Endodermal cell (in vitro differentiated cells): Measurements from ENCODE around the gene ADIG. TPM values are rescaled to one million over a fixed set of nuclear protein-coding genes. Genes with fewer than 3 reads are reported as not detected.

Source experiments
- DNase-seq: peaks from one replicate; pipeline ENCODE4 v3.0.0-alpha.2; 2017
- H3K27ac ChIP-seq: 2 replicates; pipeline ENCODE4 v1.5.1; 2013; ENCODE audit warnings: mild to moderate bottlenecking, low read depth, low read length, moderate library complexity
- H3K27me3 ChIP-seq: 2 replicates; pipeline ENCODE4 v1.6.1; 2013; ENCODE audit warnings: mild to moderate bottlenecking, low read length, moderate library complexity; ENCODE audit not compliant: insufficient read depth, control insufficient read depth, poor library complexity, severe bottlenecking
- H3K36me3 ChIP-seq: 2 replicates; pipeline ENCODE4 v1.7.0; 2013; ENCODE audit warnings: mild to moderate bottlenecking, low read length, moderate library complexity; ENCODE audit not compliant: control insufficient read depth, insufficient read depth
- H3K4me1 ChIP-seq: one replicate; pipeline ENCODE4 v1.7.0; 2013; ENCODE audit warnings: low read length; ENCODE audit not compliant: control insufficient read depth, insufficient read depth
- H3K4me3 ChIP-seq: 2 replicates; pipeline ENCODE4 v1.5.1; 2013; ENCODE audit warnings: mild to moderate bottlenecking, low read length, moderate library complexity
- H3K9ac ChIP-seq: 2 replicates; pipeline ENCODE4 v1.6.1; 2013; ENCODE audit warnings: mild to moderate bottlenecking, low read length, moderate library complexity; ENCODE audit not compliant: poor library complexity, severe bottlenecking; ENCODE audit errors: extremely low read depth
- H3K9me3 ChIP-seq: 2 replicates; pipeline ENCODE4 v1.6.1; 2013; ENCODE audit warnings: mild to moderate bottlenecking, low read length, moderate library complexity; ENCODE audit not compliant: control insufficient read depth
- H3K27ac Mint-ChIP-seq: 2 replicates; pipeline ENCODE4 v1.8.0; 2020; ENCODE audit warnings: mixed read lengths
- H3K27me3 Mint-ChIP-seq: 2 replicates; pipeline ENCODE4 v1.8.0; 2021; ENCODE audit warnings: mild to moderate bottlenecking, mixed read lengths; ENCODE audit not compliant: insufficient read depth
- H3K36me3 Mint-ChIP-seq: 2 replicates; pipeline ENCODE4 v1.8.0; 2020; ENCODE audit warnings: low read depth, mixed read lengths
- H3K4me1 Mint-ChIP-seq: 2 replicates; pipeline ENCODE4 v1.8.0; 2020; ENCODE audit warnings: mixed read lengths
- H3K4me3 Mint-ChIP-seq: 2 replicates; pipeline ENCODE4 v1.8.0; 2020; ENCODE audit warnings: mild to moderate bottlenecking, moderate library complexity, mixed read lengths
- H3K9me3 Mint-ChIP-seq: 2 replicates; pipeline ENCODE4 v1.8.0; 2020; ENCODE audit warnings: mild to moderate bottlenecking, mixed read lengths
- WGBS, 2 experiments: methylation state at CpG; one replicate each; pipeline versions ENCODE4 v1.1.5 to v1.1.7; 2013; ENCODE audit warnings: missing lambda C conversion rate in 2 of 2, mixed read lengths in 1 of 2; ENCODE audit not compliant: insufficient coverage in 1 of 2, insufficient read length in 1 of 2; 5-methylcytosine and 5-hydroxymethylcytosine counted together
- total RNA-seq, 2 donors: library from RNA; stranded (reverse); fragmentation: NEBNext Ultra II Directional in 1 of 2; extraction: Animal tissue kit (Norgen Biotek cat#: 25700) in 1 of 2; gene quantifications; 2 replicates in 1 of 2; 3 replicates in 1 of 2; pipeline ENCODE4 v1.2.1, GENCODE V29; 2021
- TF ChIP-seq, protein P1 (sequence below): fragments of 200-600 bp; sonication (generic); conservative IDR thresholded peaks from 2 replicates; pipeline ENCODE4 v1.5.0; 2021; ENCODE audit warnings: antibody characterized with exemption, mild to moderate bottlenecking

The ADIG gene
- total RNA-seq, 2 donors from 2014 or later: not detected

DNA sequence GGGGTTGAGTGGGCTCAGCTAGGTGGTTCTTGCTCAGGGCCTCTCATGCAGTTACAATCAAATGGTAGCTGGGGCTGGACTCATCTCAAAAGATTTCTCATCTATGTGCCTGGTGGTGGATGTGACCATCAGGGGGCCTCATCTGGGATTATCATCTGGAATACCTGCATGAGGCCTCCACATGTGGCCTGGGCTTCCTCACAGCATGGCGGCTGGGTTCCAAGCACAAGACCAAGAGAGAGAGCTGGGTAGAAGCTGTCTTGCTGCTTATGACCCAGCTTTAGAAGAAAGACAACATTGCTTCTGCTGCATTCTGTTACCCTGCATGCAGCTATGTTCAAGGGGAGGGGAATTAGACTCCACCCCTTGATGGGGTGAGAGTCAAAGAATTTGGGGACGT is 43.1 kb downstream of the ADIG start:
- no peaks in the 10 kb centered on the region for H3K27me3 Mint-ChIP-seq
- H3K27ac Mint-ChIP-seq: no peak overlapping the region
- no peak for DNase-seq
- no peaks in the 10 kb centered on the region for H3K27me3 ChIP-seq
- peaks cover 6% of the 10 kb centered on the region for H3K9me3 ChIP-seq
- H3K4me1 Mint-ChIP-seq: peaks cover 19% of the 10 kb centered on the region
- no peak overlapping the region for H3K4me3 ChIP-seq
- H3K4me1 ChIP-seq: no peaks in the 10 kb centered on the region
- no peak overlapping the region for H3K9ac ChIP-seq
- H3K36me3 Mint-ChIP-seq: peaks cover 46% of the 10 kb centered on the region
- TF ChIP-seq, protein P1, sequence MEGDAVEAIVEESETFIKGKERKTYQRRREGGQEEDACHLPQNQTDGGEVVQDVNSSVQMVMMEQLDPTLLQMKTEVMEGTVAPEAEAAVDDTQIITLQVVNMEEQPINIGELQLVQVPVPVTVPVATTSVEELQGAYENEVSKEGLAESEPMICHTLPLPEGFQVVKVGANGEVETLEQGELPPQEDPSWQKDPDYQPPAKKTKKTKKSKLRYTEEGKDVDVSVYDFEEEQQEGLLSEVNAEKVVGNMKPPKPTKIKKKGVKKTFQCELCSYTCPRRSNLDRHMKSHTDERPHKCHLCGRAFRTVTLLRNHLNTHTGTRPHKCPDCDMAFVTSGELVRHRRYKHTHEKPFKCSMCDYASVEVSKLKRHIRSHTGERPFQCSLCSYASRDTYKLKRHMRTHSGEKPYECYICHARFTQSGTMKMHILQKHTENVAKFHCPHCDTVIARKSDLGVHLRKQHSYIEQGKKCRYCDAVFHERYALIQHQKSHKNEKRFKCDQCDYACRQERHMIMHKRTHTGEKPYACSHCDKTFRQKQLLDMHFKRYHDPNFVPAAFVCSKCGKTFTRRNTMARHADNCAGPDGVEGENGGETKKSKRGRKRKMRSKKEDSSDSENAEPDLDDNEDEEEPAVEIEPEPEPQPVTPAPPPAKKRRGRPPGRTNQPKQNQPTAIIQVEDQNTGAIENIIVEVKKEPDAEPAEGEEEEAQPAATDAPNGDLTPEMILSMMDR: no peak
- peaks cover 38% of the 10 kb centered on the region for H3K36me3 ChIP-seq
- 87 to 100% methylated on average over 2 of the region's 2 CpGs for WGBS, 2 experiments
- no peak overlapping the region for H3K27ac ChIP-seq
- H3K9me3 Mint-ChIP-seq: no peaks in the 10 kb centered on the region
- no peak overlapping the region for H3K4me3 Mint-ChIP-seq

DNA sequence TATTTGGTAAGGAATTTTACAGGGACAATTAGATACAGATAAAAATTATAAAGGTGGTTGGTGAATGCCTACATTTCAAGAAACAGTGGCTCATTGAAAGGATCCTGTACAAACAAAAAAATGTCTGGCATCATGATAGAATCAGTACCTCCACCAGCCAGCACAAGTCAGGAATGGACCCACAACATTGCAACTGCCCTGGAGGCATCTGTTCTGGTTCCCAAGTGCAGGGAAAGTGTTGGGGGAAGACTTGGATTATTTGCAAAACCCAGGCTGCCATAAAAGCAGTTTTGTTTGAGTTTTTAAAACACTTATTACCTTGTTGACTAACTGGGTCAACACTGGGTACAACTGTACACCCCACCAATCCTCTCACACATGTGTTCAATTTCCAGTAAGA is 44.9 kb downstream of the ADIG start:
- no peak overlapping the region for H3K27ac Mint-ChIP-seq
- Histone ChIP-seq H3K36me3 (peaks cover 38% of the 10 kb centered on the region), H3K27ac (no peak overlapping the region), H3K9ac (no peak overlapping the region), H3K27me3 (no peaks in the 10 kb centered on the region), H3K9me3 (peaks cover 6% of the 10 kb centered on the region), H3K4me1 (no peaks in the 10 kb centered on the region), H3K4me3 (no peak overlapping the region)
- peaks cover 17% of the 10 kb centered on the region for H3K4me1 Mint-ChIP-seq
- no peaks in the 10 kb centered on the region for H3K9me3 Mint-ChIP-seq
- no peak overlapping the region for H3K4me3 Mint-ChIP-seq
- peaks cover 55% of the 10 kb centered on the region for H3K36me3 Mint-ChIP-seq
- TF ChIP-seq, protein P1: no peak
- H3K27me3 Mint-ChIP-seq: no peaks in the 10 kb centered on the region
- no peak for DNase-seq

DNA sequence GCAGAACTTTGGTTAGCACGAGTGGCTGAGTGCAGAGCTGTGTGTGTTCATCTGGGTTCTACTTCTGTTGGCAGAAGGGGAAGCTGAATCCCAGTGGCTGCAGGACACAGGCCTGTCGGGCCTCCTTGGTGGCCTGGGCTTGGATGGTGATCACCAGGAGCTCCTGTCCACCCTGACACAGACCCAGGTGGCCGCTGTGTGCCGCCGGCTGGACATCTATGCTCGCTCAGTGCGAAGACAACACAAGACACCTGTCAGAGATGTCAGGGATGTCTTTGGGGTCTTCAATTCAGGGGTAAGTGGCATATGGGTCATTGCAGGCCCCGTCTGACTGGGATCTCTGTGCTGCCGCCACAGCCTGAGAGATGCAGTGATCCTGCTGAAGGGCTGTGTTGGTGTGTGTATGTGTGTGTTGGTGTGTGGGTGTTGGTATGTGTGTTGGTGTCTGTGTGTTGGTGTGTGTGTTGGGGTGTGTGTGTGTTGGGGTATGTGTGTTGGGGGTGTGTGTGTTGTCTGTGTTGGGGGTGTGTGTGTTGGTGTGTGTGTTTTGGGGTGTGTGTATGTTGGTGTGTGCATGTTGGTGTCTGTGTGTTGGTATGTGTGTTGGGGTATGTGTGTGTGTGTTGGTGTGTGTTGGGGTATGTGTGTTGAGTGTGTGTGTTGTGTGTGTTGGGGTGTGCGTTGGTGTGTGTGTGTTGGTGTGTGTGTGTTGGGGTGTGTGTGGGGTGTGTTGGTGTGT is 46.1 kb downstream of the ADIG start:
- Histone ChIP-seq H3K36me3 (peaks cover 38% of the 10 kb centered on the region), H3K9me3 (peaks cover 6% of the 10 kb centered on the region), H3K4me1 (no peaks in the 10 kb centered on the region), H3K27me3 (no peaks in the 10 kb centered on the region), H3K4me3 (no peak overlapping the region), H3K27ac (no peak overlapping the region), H3K9ac (no peak overlapping the region)
- 94 to 97% methylated on average over 7 to 9 of the region's 10 CpGs for WGBS, 2 experiments
- DNase-seq: no peak
- peaks cover 61% of the 10 kb centered on the region for H3K36me3 Mint-ChIP-seq
- H3K4me3 Mint-ChIP-seq: no peak overlapping the region
- H3K4me1 Mint-ChIP-seq: peaks cover 15% of the 10 kb centered on the region
- TF ChIP-seq, protein P1: no peak
- no peaks in the 10 kb centered on the region for H3K9me3 Mint-ChIP-seq
- H3K27me3 Mint-ChIP-seq: no peaks in the 10 kb centered on the region
- no peak overlapping the region for H3K27ac Mint-ChIP-seq
